MM.1S (cell line): Measurements from ENCODE around the gene MMP24OS.

ENCODE experiments used
- CTCF ChIP-seq: fragments of 300-600 bp; sonication (generic); IDR thresholded peaks from 2 replicates; pipeline ENCODE4 v1.5.1; 2016; ENCODE audit warnings: antibody characterized with exemption, low read length, mixed read lengths
- EZH2 ChIP-seq: fragments of 300-600 bp; sonication (generic); optimal IDR thresholded peaks from 2 replicates; pipeline ENCODE3; 2017; ENCODE audit warnings: low read depth, mild to moderate bottlenecking, antibody characterized with exemption, low read length, mixed read lengths
- EZH2phosphoT487 ChIP-seq: fragments of 300-600 bp; sonication (generic); IDR thresholded peaks from 2 replicates; pipeline ENCODE4 v1.6.1; 2018; ENCODE audit warnings: antibody characterized with exemption, low read length

GRCh38 chr20:35311409-35311808 lies 33.5 kb upstream of the MMP24OS start:
- TF ChIP-seq CTCF (no peak), EZH2phosphoT487 (no peak), EZH2 (no peak)
